Stimulated activated naive B cell treated with anti-CD40 and anti-IgM and Interleukin-4, amounts not matched to agents 10 μg/mL and 1 μg/mL and 100 μg/mL, for 72 hours (primary cell): ENCODE results near the gene ADCY5.

Experiments used
- ATAC-seq, 2 donors: fragments of 150-1000 bp; cut with Tn5 transposase; replicated peaks; 2 replicates each; pipeline ENCODE4 v1.10.0; 2021; ENCODE audit warnings: moderate library complexity in 1 of 2
- DNase-seq: peaks from one replicate; pipeline ENCODE4 v3.0.0; 2021
- H3K27ac Mint-ChIP-seq: one replicate; pipeline ENCODE4 v1.8.0; 2022; ENCODE audit warnings: mild to moderate bottlenecking, mixed read lengths
- H3K27me3 Mint-ChIP-seq, 2 donors: one replicate each; pipeline ENCODE4 v1.8.0; 2022; ENCODE audit warnings: mixed read lengths in 2 of 2
- H3K36me3 Mint-ChIP-seq, 2 donors: one replicate each; pipeline ENCODE4 v1.8.0; 2022; ENCODE audit warnings: mixed read lengths in 2 of 2, mild to moderate bottlenecking in 1 of 2
- H3K4me1 Mint-ChIP-seq, 2 donors: one replicate each; pipeline ENCODE4 v1.8.0; 2022; ENCODE audit warnings: mixed read lengths in 2 of 2, mild to moderate bottlenecking in 1 of 2
- H3K4me3 Mint-ChIP-seq, 2 donors: one replicate each; pipeline ENCODE4 v1.8.0; 2022; ENCODE audit warnings: mild to moderate bottlenecking in 2 of 2, mixed read lengths in 2 of 2, moderate library complexity in 1 of 2
- H3K9me3 Mint-ChIP-seq, 2 donors: one replicate each; pipeline ENCODE4 v1.8.0; 2022; ENCODE audit warnings: mixed read lengths in 2 of 2, mild to moderate bottlenecking in 1 of 2

ADCY5 gene

GRCh38 chr3:123318374-123318773, 130.5 kb downstream of the ADCY5 start:
- Mint-ChIP-seq H3K27ac (no peak overlapping the region), H3K9me3 (no peaks in the 10 kb centered on the region), H3K4me1 (peaks cover 8 to 9% of the 10 kb centered on the region in 2 donors), H3K27me3 (peaks cover 18 to 32% of the 10 kb centered on the region in 2 donors), H3K36me3 (no peaks in the 10 kb centered on the region), H3K4me3 (no peak overlapping the region)
- DNase-seq (no peak), ATAC-seq (no peak)

GRCh38 chr3:123317716-123318115, 131.2 kb downstream of the ADCY5 start:
- Mint-ChIP-seq H3K4me1 (peaks cover 8 to 9% of the 10 kb centered on the region in 2 donors), H3K27ac (no peak overlapping the region), H3K4me3 (no peak overlapping the region), H3K9me3 (no peaks in the 10 kb centered on the region), H3K27me3 (peaks cover 18 to 29% of the 10 kb centered on the region in 2 donors), H3K36me3 (no peaks in the 10 kb centered on the region)
- ATAC-seq (no peak), DNase-seq (no peak)

GRCh38 chr3:123315271-123315595, 133.7 kb downstream of the ADCY5 start:
- Mint-ChIP-seq H3K4me1 (peaks cover 8 to 9% of the 10 kb centered on the region in 2 donors), H3K27me3 (peaks cover 14 to 15% of the 10 kb centered on the region in 2 donors), H3K36me3 (no peaks in the 10 kb centered on the region), H3K27ac (no peak overlapping the region), H3K9me3 (no peaks in the 10 kb centered on the region), H3K4me3 (no peak overlapping the region)
- DNase-seq (no peak), ATAC-seq (no peak)

GRCh38 chr3:123314359-123315270, 134.3 kb downstream of the ADCY5 start:
- no peak overlapping the region for H3K27ac Mint-ChIP-seq
- no peaks in the 10 kb centered on the region for H3K36me3 Mint-ChIP-seq
- no peaks in the 10 kb centered on the region for H3K9me3 Mint-ChIP-seq
- ATAC-seq (peak in 1 of 2 donors; percentile 23), DNase-seq (no peak)
- no peak overlapping the region for H3K4me3 Mint-ChIP-seq
- H3K4me1 Mint-ChIP-seq, result peaks cover 8 to 9% of the 10 kb centered on the region in 2 donors
- H3K27me3 Mint-ChIP-seq, result peaks cover 12 to 14% of the 10 kb centered on the region in 2 donors

- no peaks in the 10 kb centered on the region for H3K9me3 Mint-ChIP-seq
- peaks cover 12 to 14% of the 10 kb centered on the region in 2 donors for H3K27me3 Mint-ChIP-seq
- no peak for ATAC-seq
- H3K36me3 Mint-ChIP-seq, result no peaks in the 10 kb centered on the region
- H3K4me3 Mint-ChIP-seq, result no peak overlapping the region
- H3K27ac Mint-ChIP-seq, result no peak overlapping the region
- DNase-seq, result no peak
- H3K4me1 Mint-ChIP-seq, result peaks cover 8 to 9% of the 10 kb centered on the region in 2 donors
Observed at GRCh38 chr3:123313889-123314288, 135.0 kb downstream of the ADCY5 start.

GRCh38 chr3:123312331-123313265, 136.3 kb downstream of the ADCY5 start:
- H3K27ac Mint-ChIP-seq, result no peak overlapping the region
- H3K4me1 Mint-ChIP-seq, result peaks cover 9 to 13% of the 10 kb centered on the region in 2 donors
- no peaks in the 10 kb centered on the region for H3K36me3 Mint-ChIP-seq
- H3K9me3 Mint-ChIP-seq, result no peaks in the 10 kb centered on the region
- H3K27me3 Mint-ChIP-seq, result peaks cover 12 to 14% of the 10 kb centered on the region in 2 donors
- no peak overlapping the region for H3K4me3 Mint-ChIP-seq
- no peak for DNase-seq
- no peak for ATAC-seq

- Mint-ChIP-seq H3K4me3 (no peak overlapping the region), H3K27ac (no peak overlapping the region)
- ATAC-seq, result no peak
Observed at GRCh38 chr3:123311201-123311600, 137.7 kb downstream of the ADCY5 start.

GRCh38 chr3:123310741-123311140, 138.1 kb downstream of the ADCY5 start:
- DNase-seq (no peak), ATAC-seq (no peak)
- Mint-ChIP-seq H3K4me3 (no peak overlapping the region), H3K36me3 (no peaks in the 10 kb centered on the region), H3K27ac (no peak overlapping the region), H3K9me3 (no peaks in the 10 kb centered on the region), H3K27me3 (peaks cover 8 to 12% of the 10 kb centered on the region in 2 donors), H3K4me1 (peaks cover 9 to 16% of the 10 kb centered on the region in 2 donors)

More at GRCh38 chr3:123311201-123311600, 137.7 kb downstream of the ADCY5 start:
- Mint-ChIP-seq H3K9me3 (no peaks in the 10 kb centered on the region), H3K27me3 (peaks cover 12% of the 10 kb centered on the region in 2 donors), H3K36me3 (no peaks in the 10 kb centered on the region), H3K4me1 (peaks cover 9 to 16% of the 10 kb centered on the region in 2 donors)
- no peak for DNase-seq

GRCh38 chr3:123310186-123310585, 138.7 kb downstream of the ADCY5 start:
- H3K27me3 Mint-ChIP-seq, result peaks cover 5 to 11% of the 10 kb centered on the region in 2 donors
- H3K4me3 Mint-ChIP-seq, result no peak overlapping the region
- DNase-seq (no peak), ATAC-seq (no peak)
- no peaks in the 10 kb centered on the region for H3K36me3 Mint-ChIP-seq
- H3K9me3 Mint-ChIP-seq, result no peaks in the 10 kb centered on the region
- no peak overlapping the region for H3K27ac Mint-ChIP-seq
- H3K4me1 Mint-ChIP-seq, result peaks cover 8 to 15% of the 10 kb centered on the region in 2 donors

GRCh38 chr3:123307064-123307463, 141.8 kb downstream of the ADCY5 start:
- ATAC-seq (no peak), DNase-seq (no peak)
- Mint-ChIP-seq H3K4me1 (peaks cover 0 to 15% of the 10 kb centered on the region in 2 donors), H3K36me3 (no peaks in the 10 kb centered on the region), H3K27ac (no peak overlapping the region), H3K4me3 (no peak overlapping the region), H3K9me3 (no peaks in the 10 kb centered on the region), H3K27me3 (peaks cover 0 to 4% of the 10 kb centered on the region in 2 donors)

GRCh38 chr3:123305192-123305591, 143.7 kb downstream of the ADCY5 start:
- no peak overlapping the region for H3K27ac Mint-ChIP-seq
- peaks cover 0 to 4% of the 10 kb centered on the region in 2 donors for H3K27me3 Mint-ChIP-seq
- H3K36me3 Mint-ChIP-seq, result no peaks in the 10 kb centered on the region
- no peaks in the 10 kb centered on the region for H3K9me3 Mint-ChIP-seq
- no peak for ATAC-seq
- H3K4me1 Mint-ChIP-seq, result peaks cover 0 to 16% of the 10 kb centered on the region in 2 donors
- no peak overlapping the region for H3K4me3 Mint-ChIP-seq
- DNase-seq, result no peak

- DNase-seq, result no peak
- ATAC-seq, result no peak
- Mint-ChIP-seq H3K27ac (no peak overlapping the region), H3K9me3 (no peaks in the 10 kb centered on the region), H3K36me3 (no peaks in the 10 kb centered on the region), H3K4me3 (no peak overlapping the region), H3K4me1 (peaks cover 0 to 16% of the 10 kb centered on the region in 2 donors), H3K27me3 (peaks cover 0 to 4% of the 10 kb centered on the region in 2 donors)
Observed at GRCh38 chr3:123303976-123304560, 144.8 kb downstream of the ADCY5 start.

- no peak overlapping the region for H3K27ac Mint-ChIP-seq
- ATAC-seq (no peak), DNase-seq (no peak)
- H3K9me3 Mint-ChIP-seq, result no peaks in the 10 kb centered on the region
- peaks cover 0 to 4% of the 10 kb centered on the region in 2 donors for H3K27me3 Mint-ChIP-seq
- H3K4me3 Mint-ChIP-seq, result no peak overlapping the region
- H3K4me1 Mint-ChIP-seq, result peaks cover 0 to 14% of the 10 kb centered on the region in 2 donors
- H3K36me3 Mint-ChIP-seq, result no peaks in the 10 kb centered on the region
Observed at GRCh38 chr3:123302961-123303360, 145.9 kb downstream of the ADCY5 start.
